ENCODE results near the gene ALOX15B.

DNA sequence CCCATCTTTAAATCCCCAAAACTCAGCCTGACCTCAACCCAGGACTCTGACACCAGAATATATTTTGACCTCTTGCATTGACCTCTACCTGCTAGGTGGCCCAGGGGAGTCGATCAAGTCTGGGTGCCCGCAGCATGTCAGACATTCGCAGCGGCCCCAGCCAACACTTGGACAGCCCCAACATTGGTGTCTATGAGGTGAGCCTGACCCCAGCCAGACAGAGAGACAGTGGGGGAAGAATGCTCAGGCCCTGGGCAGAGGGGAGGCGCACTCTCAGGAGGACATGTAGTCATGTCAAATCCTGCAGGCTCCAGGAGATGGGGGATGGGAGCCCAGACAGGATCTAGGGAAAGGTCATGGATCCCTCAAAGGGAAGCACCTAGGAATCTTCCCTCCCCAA, 31.0 kb upstream of the ALOX15B start:
- TF ChIP-seq EZH2 (IDR thresholded peaks at IDR 0.05; ENCODE audit: insufficient read depth, poor library complexity, severe bottlenecking) (no peak), EZH2phosphoT487 (IDR thresholded peaks at IDR 0.05; ENCODE audit: insufficient read depth, low read depth) (no peak)
